Mammary epithelial cell (primary cell): ENCODE measurements around the gene COL5A1.

Source experiments
- EZH2 ChIP-seq: IDR thresholded peaks from 2 replicates; pipeline ENCODE4 v1.6.1; 2012; ENCODE audit warnings: low read length, inconsistent platforms, borderline replicate concordance
- TF ChIP-seq, protein P1 (sequence below), 2 donors: IDR thresholded peaks in 1 of 2; conservative IDR thresholded peaks in 1 of 2; 2 replicates each; pipeline ENCODE4 v1.5.1; 2011 to 2012; ENCODE audit warnings: inconsistent platforms in 2 of 2, low read length in 2 of 2, mild to moderate bottlenecking in 2 of 2, control low read depth in 1 of 2, low read depth in 1 of 2; ENCODE audit not compliant: insufficient read depth in 1 of 2; ENCODE audit errors: extremely low read depth in 1 of 2

DNA sequence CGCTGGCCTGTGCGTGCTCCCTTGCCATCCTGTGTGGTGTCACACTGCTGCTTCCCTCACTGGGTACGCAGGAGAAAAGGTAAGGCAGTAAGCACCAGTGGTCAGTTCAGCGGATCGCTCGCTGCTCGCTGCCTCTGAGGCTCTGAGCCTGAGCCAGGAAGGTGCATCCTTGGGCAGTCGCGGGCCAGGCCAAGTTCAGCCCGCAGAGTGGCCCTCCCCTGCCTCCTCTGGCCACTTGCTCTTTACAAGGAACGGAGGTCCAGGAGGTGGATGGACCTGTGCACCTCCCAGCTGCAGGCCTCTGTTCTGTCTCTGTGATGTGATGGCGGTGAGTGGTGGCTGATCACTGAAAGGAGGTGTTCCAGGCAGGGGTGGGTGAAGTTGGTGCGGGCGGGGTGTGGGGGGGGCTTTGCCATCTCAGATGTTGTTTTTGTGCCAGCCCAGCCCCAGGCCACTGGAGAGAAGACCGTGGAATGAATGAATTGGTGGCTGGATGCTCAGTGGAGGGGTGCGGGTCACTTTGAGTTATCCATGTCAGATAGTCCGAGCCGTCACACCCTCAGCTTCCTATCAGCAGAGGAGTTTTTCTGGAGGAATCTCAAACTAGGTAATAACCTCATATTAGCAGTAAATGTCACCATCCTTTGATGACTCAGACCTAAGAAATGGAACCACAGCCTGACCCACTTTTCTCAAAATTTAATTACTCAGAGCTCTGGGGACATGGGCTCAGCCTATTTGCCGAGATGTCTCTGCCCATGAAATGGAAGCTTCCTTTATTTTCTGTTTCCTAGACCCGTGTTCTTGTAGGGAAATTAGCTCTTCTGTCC, 7.3 kb downstream of the COL5A1 start:
- TF ChIP-seq, protein P1, sequence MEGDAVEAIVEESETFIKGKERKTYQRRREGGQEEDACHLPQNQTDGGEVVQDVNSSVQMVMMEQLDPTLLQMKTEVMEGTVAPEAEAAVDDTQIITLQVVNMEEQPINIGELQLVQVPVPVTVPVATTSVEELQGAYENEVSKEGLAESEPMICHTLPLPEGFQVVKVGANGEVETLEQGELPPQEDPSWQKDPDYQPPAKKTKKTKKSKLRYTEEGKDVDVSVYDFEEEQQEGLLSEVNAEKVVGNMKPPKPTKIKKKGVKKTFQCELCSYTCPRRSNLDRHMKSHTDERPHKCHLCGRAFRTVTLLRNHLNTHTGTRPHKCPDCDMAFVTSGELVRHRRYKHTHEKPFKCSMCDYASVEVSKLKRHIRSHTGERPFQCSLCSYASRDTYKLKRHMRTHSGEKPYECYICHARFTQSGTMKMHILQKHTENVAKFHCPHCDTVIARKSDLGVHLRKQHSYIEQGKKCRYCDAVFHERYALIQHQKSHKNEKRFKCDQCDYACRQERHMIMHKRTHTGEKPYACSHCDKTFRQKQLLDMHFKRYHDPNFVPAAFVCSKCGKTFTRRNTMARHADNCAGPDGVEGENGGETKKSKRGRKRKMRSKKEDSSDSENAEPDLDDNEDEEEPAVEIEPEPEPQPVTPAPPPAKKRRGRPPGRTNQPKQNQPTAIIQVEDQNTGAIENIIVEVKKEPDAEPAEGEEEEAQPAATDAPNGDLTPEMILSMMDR (conservative IDR thresholded peaks at IDR 0.05 in 1 of 2, IDR thresholded peaks at IDR 0.05 in 1 of 2; ENCODE audit: extremely low read depth in 1 of 2, insufficient read depth in 1 of 2, low read depth in 1 of 2, low read length in 2 of 2): no peak
- no peak for TF ChIP-seq EZH2
